ENCODE measurements around the gene OGA.

GRCh38 chr10:101848894-101849351, 30.7 kb upstream of the OGA start:
- TF ChIP-seq CTCF (IDR thresholded peaks at IDR 0.05; ENCODE audit: low read length) (no peak), EZH2phosphoT487 (IDR thresholded peaks at IDR 0.05; ENCODE audit: low read length) (no peak)

Measured in MM.1S (cell line).